ENCODE data around the gene ESD.

ESD gene

DNA sequence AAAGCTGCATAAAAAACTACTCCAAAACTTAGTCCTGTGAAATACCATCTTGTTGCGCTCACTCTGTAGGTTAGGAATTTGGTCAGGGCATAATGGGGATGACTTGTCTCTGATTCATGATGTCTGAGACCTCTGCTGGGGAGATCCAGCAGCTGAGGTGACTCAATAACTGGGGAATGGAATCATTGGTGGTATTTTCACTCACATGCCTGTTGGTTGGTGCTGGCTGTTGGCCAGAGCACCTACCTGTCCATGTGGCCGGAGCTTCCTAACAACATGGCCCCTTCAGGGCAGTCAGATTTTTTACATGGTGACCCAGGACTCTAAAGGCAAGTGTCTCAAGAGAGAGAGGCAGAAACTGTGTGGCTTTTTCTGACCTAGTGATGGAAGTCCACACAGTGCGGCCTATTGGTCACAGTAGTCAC is 7.4 kb upstream of the ESD start:
- TF ChIP-seq, protein P1, sequence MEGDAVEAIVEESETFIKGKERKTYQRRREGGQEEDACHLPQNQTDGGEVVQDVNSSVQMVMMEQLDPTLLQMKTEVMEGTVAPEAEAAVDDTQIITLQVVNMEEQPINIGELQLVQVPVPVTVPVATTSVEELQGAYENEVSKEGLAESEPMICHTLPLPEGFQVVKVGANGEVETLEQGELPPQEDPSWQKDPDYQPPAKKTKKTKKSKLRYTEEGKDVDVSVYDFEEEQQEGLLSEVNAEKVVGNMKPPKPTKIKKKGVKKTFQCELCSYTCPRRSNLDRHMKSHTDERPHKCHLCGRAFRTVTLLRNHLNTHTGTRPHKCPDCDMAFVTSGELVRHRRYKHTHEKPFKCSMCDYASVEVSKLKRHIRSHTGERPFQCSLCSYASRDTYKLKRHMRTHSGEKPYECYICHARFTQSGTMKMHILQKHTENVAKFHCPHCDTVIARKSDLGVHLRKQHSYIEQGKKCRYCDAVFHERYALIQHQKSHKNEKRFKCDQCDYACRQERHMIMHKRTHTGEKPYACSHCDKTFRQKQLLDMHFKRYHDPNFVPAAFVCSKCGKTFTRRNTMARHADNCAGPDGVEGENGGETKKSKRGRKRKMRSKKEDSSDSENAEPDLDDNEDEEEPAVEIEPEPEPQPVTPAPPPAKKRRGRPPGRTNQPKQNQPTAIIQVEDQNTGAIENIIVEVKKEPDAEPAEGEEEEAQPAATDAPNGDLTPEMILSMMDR (IDR thresholded peaks at IDR 0.05) = no peak

GRCh38 chr13:46803586-46803985 is 6.6 kb upstream of the ESD start:
- TF ChIP-seq, protein P1 (IDR thresholded peaks at IDR 0.05) = no peak

DNA sequence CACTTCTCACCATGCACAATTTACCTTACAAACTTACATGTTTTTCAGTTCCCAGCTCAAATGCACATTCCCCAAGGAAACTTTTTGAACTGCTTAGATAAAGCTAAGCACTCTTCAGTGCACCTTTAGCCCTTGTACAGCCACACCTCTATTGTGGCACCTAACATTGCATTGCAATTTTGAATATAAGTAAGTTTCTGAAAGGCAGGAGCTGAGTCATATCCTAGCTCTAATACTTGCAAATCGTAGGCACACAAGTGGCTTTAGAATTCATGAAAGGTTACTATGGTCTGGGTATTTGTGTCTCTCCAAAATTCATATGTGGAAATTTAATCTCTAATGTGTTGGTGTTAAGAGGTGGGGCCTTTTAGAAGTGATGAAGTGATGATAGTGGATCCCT is 4.9 kb upstream of the ESD start:
- TF ChIP-seq, protein P1 (IDR thresholded peaks at IDR 0.05) = no peak

DNA sequence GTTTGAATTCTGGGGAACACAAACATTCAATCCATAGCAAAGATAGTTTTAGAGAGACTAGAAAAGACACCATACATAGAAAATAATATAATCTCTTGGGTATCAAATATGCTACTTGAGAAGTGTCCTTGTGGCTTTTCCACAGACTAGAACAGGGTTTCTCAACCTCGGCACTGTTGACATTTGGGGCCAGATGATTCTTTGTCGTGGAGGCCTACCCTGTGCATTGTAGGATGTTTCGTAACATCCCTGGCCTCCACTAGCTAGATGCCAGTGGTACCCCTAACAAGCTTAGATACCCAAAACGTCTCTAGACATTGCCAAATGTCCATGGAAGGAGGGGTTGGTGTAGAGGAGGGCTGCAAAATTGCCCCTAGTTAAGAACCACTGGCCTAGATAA is 2.2 kb upstream of the ESD start:
- TF ChIP-seq, protein P1 (IDR thresholded peaks at IDR 0.05) = no peak

GRCh38 chr13:46797501-46798237 is 708 bp upstream of the ESD start:
- TF ChIP-seq, protein P1 (IDR thresholded peaks at IDR 0.05) = no peak

- TF ChIP-seq, protein P1 (IDR thresholded peaks at IDR 0.05) = no peak
Measured at GRCh38 chr13:46796129-46796514, 839 bp downstream of the ESD start.

GRCh38 chr13:46795321-46795720 is 1.6 kb downstream of the ESD start:
- TF ChIP-seq, protein P1 (IDR thresholded peaks at IDR 0.05) = no peak

- TF ChIP-seq, protein P1 (IDR thresholded peaks at IDR 0.05) = no peak
Measured at GRCh38 chr13:46783504-46783903, 13.5 kb downstream of the ESD start.
